Measurements from ENCODE around the gene SPATC1L.
"Not testable (repeated sequence)": the region's sequence is repeated elsewhere in the genome, so short reads cannot be mapped to it uniquely, and the experiment has no call there.

SPATC1L gene

GRCh38 chr21:46214478-46215340 lies 30.4 kb upstream of the SPATC1L start:
- DNase-seq = no peak

GRCh38 chr21:46213620-46214286 lies 29.5 kb upstream of the SPATC1L start:
- DNase-seq = no peak

DNA sequence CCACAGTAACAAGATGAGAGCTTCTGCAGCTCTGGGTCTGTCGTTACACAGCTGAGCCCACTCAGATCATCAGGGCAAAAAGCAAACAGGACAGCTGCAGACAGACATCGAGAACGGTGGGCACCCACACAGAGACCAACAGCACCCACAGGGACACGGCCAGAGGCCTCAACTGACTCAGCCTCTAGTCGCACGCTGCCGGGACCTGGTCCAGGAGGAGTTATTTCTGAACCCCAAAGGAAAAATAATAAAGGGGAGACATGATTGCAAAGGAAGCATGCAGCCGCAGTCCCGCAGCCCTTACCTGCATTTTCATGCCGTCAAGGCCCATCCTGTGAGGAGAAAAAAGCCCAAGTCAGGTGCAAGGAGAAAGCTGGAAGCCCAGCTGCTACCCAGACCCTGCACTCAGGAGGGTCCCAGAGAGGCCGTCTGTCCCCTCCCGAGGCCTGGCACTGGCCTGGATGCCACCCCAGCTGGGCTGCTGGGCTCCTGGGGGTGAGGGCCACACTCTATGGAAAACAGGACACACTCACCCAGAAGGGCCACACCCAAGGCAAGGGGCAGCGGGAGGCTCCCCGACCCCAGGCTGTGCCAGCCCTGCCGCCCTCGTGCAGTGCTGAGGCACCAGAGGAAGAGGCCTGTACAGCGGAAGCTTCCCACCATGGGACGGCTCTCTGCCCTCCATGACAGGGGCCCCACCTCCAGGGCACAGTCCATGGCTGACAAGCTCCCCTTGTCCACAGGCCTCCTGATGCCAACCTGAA lies 28.6 kb upstream of the SPATC1L start:
- no peak for DNase-seq

DNA sequence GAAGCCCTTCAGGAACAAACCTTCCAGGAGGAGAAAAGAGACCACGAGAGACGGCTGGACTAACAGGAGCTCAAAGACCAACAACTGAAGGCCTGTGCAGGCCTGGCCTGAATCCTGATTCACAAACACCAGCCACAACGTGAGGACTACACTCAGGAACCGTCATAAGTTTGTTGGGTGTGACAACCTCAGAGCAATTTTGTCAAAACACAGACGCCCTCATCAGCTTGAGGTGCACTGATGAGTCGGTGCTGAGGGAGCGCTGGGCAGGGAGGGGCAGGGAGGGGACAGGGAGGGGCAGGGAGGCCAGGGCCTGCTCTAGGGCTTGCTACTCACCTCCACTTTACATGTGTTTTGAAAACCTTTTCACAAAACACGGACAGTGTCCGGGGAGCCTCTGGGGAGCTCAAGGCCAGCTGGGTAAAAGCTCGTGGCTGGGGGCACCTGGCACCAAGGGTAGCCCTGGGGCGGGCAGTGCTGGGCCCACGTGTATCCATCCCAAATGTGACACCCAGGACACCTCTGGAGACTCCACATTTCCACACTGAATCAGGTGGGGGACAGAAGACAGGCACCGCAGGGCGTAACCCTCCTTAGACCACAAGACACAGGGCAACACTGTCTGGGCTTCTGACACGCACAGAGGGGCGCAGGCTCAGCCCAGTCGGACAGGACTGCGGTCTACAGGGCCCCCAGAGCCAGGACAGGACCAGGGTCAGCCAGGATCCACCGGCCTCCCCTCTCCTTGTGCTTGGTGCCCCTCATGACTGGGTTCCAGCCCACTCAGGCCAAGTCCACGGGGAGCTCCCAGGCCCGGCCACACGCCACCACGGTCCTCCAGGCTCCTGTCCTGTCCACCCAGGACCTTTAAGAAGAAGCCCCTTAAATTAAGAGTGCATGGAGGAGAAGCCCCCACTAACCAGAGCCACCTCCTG lies 27.8 kb upstream of the SPATC1L start:
- DNase-seq = no peak

DNA sequence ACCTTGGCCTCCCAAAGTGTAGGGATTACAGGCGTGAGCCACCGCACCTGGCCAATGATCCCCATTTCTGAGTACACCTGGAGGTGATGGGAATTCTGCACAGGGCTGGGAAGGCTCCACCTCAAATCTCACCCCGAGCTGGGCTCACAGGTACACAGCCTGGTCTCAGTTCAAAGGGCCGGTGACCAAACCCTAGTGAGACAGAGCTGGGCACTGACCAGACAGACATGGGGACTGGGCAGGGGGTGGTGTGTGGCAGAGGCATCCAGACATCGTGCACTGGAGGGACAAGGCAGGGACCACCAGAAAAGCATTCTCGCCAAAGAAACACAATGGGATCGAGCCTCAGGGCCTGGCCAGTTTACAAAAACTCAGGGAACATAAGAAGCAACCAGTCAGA lies 27.1 kb upstream of the SPATC1L start:
- no peak for DNase-seq

DNA sequence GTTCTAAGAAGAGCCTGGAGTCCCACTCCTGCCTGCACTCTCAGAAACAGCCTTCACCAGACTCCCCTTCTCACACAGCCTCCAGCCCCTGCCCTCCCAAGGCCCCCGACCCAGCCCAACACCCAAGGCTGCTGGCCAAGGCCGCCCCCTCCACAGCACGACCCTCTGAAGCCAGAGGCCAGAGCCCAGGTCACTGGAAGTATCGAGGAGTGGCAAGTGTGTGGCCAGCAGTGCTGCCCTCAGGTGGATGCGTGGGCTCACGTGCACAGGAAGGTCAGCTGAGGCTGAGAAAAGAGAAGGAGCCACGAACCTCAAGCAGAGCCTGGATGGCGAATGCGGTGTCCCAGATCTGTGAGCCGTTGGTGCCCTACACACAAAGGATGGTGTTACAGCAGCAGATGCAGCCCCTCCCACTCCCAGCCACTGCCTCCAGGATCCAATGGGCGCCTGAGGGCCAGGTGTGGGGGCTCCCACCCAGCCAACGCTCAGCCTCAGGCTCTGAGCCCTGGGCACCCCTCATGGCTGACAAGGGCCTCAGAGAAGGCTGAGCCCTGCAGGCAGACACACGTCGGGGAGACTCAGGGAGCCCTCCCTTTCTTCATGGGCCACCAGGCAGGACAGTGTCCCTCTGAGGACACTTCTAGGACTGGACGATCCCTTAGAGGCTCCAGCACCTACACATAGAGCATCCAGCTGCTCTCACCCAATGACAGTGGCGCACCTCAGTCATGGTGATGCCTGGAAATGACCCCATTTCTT lies 26.3 kb upstream of the SPATC1L start:
- DNase-seq = no peak

DNA sequence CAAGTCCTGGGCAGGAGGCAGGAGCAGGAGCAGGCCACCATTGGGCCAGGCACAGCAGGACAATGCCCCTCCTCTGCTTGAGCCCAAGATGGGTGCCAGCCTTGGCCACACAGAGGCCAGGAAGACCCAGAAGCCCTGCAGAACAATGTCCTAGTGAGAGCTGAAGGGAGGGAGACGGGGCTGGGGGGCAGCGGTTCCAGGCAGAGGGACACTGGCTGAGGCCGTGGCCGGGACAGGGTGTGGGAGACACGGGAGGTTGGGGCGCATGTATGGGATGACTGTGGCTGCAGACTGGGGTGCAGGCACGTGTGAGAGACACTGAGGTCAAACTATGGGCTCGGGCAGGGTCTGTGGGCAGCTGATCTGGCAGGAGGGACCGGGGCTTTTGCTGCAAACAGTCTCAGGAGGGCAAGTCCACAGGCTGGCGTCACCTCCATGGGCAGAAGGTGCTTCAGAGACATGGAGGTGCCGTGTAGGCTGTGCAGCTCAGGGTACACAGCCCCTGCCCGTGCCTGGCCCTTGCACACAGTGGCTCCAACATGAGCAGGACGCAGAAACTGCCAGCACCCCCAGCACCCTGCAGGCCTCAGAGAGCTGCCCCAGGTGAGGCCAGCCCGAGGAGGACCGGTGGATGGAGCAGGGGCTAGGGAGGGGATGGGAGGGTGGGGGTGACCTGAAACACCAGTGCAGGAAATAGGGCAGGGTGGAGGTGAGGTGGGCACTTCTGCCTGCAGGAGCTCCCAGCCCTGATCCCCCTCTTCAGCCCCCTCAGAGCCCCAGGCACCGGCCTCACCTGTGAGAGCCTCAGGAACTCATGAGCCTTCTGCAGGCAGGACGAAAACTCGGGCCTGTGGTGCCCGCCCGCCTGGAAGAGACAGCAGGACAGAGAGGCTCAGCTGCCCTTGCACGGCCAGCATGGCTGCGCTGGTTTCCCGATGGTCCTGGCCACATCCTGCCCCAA lies 24.8 kb upstream of the SPATC1L start:
- no peak for DNase-seq

DNA sequence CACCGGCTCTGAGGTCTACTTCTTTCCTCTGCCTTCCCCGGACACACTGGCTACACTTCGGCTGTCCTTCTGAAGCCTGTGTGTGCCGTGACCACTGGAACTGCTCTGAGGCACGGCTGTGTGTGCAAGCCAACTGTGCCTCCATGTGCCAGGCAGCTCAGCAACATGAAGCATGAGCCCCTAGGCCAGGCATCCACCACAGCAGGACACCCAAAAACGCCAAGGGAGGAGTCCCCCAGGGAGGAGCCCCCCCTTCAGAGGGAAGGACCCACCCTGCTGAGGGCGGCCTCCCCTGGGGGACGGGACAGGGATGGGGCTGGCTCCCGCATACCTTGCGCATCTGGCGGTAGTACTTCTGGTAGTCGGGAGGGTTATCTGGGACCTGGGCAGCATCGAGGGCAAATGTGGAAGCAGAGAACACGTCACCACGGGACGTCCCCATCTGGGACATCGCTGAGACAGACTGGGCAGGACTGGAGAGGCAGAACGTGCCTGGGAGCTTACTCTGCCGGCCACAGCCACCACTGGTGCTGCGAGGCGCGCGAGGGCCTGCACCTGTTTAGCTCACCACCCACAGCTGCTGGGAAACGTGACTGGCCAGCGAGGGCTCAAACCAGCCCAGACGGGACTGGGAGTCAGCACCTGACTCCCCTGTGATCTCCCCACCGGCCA lies 23.8 kb upstream of the SPATC1L start:
- no peak for DNase-seq

- DNase-seq = no peak
These were observed 23.0 kb upstream of the SPATC1L start for GRCh38 chr21:46207006-46207919.

DNA sequence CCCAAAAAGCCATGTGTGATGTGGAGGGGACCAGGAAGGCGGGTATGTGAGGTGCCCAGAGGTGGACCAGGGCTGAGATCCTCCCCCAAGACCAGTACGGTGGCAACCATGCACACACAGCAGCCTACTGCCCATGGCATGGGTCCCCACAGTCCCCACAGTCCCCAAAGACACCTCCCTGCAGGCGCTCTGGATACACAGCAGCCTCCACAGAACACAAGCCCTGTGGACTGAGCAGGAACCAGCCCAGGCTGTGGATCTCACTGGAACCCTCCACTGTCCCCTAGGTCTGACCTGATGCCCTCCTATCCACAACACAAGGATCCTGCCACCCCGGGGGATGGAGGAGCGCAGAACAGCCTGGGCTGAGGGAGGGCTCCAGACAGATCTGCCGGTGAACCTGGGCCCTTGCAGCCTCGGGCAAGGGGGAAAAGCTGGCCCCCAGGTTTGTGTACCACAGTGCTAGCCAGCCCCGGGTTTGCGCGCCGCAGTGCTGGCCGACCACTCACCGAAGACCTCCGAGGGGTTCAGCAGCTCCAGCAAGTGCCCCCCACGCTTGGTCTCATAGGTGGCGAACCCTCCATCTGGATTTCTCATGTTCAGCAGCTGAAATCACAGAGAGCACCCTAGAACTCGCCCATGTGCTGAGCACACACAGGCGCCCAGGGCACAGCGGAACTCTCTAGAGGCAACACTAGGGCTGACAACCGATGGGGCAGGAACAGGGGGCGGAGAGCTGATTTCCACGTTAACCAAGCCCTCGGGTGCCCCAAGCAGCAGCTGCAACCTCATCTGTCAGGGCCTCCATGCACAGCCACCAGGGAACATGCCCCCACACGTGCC lies 22.1 kb upstream of the SPATC1L start:
- no peak for DNase-seq

DNA sequence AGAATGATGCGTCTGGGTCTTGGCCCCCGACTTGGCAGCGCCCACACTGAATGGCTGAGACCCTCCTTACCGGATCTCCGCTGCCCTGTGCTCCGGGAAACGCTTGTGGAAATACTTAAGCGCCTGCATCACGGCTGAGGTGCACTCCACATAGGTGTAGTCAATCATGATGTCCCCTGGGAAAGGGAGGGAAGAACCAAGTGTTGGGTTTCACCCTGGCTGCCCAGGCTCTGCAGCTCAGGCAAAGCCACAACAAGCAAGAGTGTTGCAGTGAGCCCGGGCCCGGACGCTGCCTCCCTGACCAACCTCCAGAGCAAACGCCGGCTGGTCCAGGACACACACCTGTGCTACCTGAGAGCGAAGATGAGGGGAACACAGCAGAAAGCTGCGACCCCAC lies 21.5 kb upstream of the SPATC1L start:
- no peak for DNase-seq

DNA sequence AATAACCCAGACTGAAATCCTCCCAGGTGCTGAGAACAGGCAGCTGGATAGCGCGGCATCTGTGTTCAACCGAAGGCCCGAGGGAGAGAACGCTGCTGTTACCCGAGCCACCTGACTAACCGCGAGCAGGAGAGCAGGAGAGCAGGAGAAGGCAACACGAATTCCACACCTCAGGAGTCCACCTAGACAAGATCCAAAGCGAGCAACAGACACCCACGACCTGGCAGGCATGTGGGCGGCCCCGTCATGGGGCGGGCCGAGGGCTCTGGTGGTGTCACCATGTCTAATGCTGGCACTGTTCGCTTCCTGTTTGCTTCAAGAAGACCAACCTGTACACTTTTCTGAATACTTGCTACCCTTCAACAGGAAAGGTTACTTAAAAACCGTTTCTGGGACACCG lies 20.9 kb upstream of the SPATC1L start:
- DNase-seq = no peak

DNA sequence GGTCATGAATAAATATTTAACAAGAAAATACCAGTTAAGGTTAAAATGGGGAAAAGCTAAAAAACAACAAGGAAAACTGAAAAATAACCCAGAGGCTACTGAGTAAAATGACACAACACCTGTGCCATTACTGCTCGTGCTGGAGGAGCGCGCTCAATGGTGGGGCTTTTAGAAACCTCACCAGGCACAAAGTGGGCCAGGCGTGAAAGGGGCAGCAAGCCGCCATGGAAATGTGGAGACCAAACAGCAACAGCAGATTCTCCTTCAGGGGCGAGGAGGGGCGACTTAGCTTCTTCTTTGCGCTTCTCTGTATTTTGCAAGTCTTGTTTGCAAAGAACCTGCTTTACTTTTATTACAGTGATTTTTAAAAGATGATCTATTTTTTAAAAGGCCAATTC lies 18.9 kb upstream of the SPATC1L start:
- DNase-seq = no peak

- no peak for DNase-seq
These were observed 18.4 kb upstream of the SPATC1L start for GRCh38 chr21:46202592-46203202.

DNA sequence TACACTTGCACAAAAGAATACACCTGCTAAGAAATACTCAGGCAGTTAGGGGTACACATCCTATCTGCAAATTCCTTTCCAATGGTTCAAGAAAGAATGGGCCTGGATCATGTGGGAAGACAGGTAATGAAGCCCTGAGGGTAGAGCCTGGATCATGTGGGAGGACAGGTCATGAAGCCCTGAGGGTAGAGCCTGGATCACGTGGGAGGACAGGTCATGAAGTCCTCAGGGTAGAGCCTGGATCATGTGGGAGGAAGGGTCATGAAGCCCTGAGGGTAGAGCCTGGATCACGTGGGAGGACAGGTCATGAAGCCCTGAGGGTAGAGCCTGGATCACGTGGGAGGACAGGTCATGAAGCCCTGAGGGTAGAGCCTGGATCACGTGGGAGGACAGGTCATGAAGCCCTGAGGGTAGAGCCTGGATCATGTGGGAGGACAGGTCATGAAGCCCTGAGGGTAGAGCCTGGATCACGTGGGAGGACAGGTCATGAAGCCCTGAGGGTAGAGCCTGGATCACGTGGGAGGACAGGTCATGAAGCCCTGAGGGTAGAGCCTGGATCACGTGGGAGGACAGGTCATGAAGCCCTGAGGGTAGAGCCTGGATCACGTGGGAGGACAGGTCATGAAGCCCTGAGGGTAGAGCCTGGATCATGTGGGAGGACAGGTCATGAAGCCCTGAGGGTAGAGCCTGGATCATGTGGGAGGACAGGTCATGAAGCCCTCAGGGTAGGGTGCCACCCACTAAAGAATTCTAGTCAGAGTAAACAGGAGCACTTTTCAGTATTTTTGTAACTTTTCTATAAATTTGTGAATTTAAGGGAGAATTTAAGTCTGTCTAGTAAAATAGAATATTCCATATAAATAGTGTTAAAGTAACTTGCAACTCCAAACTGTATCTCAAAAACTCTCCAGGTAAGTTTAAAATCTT lies 16.9 kb upstream of the SPATC1L start:
- DNase-seq = not testable (repeated sequence)
